ENCODE measurements around the gene GJB4.

GJB4 gene

DNA sequence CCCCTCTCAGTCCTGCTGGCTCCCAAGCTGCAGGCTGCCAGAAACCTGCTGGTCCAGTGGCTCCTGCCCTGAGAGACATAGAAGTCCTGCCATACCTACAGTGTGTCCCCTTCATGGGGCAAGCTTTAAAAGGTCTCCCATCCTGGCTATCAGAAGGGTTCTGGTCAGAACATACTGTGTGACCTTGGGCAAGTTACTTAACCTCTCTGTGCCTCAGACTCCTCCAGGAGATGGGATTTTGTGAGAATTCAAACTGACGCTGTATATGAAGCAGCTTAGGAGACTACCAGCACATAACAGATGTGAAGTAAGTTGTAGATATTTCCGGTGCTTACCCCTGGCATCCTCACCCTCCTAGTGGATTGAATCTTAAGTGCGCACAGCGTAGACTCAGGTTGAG, 13.4 kb upstream of the GJB4 start:
- H3K27me3 ChIP-seq, result no peaks in the 10 kb centered on the region
- no peaks in the 10 kb centered on the region for H3K36me3 ChIP-seq
- H3K9me3 ChIP-seq, result no peaks in the 10 kb centered on the region
- no peak overlapping the region for H3K4me2 ChIP-seq
- TF ChIP-seq Cebpa-rat (IDR thresholded peaks at IDR 0.05), result no peak
- H3K27ac ChIP-seq, result no peak overlapping the region
- no peak overlapping the region for H3K9ac ChIP-seq
- no peak overlapping the region for H3K4me3 ChIP-seq
- H4K20me1 ChIP-seq, result no peaks in the 10 kb centered on the region
- no peaks in the 10 kb centered on the region for H3K4me1 ChIP-seq

DNA sequence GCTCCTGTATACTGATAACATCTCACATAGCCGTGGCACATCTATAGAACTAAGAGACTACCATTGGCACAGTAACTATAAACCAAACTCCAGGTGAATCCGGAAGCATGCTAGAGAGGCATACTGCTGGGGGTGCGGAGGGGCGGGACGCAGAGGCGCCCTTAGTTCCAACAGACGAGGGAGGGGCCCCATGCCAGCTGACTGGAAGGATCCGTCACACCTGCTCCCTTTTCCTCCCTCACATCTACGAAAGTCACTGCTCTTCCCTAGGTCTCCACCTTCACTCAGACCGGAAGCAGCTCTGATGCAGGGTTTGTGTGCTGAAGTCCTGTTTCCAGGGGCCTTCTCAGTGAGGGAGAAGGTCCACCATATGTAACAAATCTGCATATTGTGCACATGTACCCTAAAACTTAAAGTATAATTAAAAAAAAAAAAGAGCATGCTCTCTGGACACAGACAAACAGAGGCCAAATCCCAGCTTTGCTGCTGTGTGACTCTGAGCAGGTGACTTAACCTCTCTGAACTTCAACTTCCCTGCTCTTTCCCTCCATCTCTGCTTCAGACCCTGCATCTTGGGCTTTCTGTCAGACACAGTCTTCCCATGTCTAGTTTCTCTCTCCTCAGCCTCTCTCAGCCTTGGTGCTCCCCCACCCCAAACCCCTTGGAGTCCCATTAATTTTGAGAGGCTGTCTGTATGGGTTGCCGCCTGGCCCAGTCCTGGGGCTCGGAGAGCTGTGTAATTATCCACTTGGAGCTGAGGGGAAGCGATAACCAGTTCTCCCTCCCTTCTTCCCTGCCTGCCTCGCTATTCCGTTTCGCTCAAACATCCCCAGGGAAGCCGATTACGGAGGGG, 12.5 kb upstream of the GJB4 start:
- no peaks in the 10 kb centered on the region for H3K9me3 ChIP-seq
- H3K27ac ChIP-seq, result no peak overlapping the region
- H3K4me2 ChIP-seq, result no peak overlapping the region
- no peak overlapping the region for H3K4me3 ChIP-seq
- TF ChIP-seq Cebpa-rat (IDR thresholded peaks at IDR 0.05), result no peak
- H3K9ac ChIP-seq, result no peak overlapping the region
- no peaks in the 10 kb centered on the region for H3K27me3 ChIP-seq
- H3K36me3 ChIP-seq, result no peaks in the 10 kb centered on the region
- no peaks in the 10 kb centered on the region for H4K20me1 ChIP-seq
- H3K4me1 ChIP-seq, result no peaks in the 10 kb centered on the region

DNA sequence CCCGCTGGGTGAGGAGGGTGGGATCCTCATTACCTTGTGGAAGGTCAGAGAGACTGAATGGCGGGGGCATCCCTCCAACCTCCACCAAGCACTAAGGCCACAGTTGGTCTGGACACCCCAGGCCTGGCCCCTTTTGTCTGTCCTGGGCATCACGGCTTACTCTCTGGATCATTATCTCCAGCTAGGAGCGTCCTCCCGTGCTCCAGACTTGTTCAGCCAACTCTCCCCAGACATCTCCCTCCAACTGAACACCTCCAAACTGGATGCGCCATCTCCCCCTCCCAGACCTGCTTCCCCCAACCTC, 11.9 kb upstream of the GJB4 start:
- no peaks in the 10 kb centered on the region for H3K36me3 ChIP-seq
- no peak overlapping the region for H3K27ac ChIP-seq
- H3K4me2 ChIP-seq, result no peak overlapping the region
- H4K20me1 ChIP-seq, result no peaks in the 10 kb centered on the region
- no peaks in the 10 kb centered on the region for H3K27me3 ChIP-seq
- no peaks in the 10 kb centered on the region for H3K9me3 ChIP-seq
- H3K4me3 ChIP-seq, result no peak overlapping the region
- no peak for TF ChIP-seq Cebpa-rat (IDR thresholded peaks at IDR 0.05)
- H3K4me1 ChIP-seq, result no peaks in the 10 kb centered on the region
- no peak overlapping the region for H3K9ac ChIP-seq

DNA sequence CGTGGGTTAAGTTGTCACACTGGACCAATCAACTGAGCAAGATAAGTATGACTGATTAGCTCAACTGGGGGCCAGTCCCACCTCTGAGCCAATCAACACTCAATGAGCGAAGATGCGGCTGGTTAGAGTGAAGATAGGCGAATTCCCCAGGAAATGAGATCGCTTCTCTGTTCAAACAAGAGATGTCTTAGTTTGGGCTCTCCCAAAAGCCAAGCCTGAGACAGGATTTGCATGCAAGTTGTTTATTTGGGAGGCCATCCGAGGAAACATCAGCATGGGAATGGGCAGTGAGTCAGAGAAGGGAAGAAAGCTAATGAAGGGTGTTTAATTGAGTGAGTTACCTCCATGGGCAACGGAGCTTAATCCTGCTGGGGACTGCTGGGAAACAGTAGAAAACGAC, 9.5 kb upstream of the GJB4 start:
- Histone ChIP-seq H3K27ac (no peak overlapping the region), H3K36me3 (no peaks in the 10 kb centered on the region), H3K27me3 (no peaks in the 10 kb centered on the region), H3K9me3 (no peaks in the 10 kb centered on the region), H3K4me3 (no peak overlapping the region), H3K4me2 (no peak overlapping the region), H3K9ac (no peak overlapping the region), H3K4me1 (no peaks in the 10 kb centered on the region), H4K20me1 (no peaks in the 10 kb centered on the region)
- TF ChIP-seq Cebpa-rat (IDR thresholded peaks at IDR 0.05), result no peak

DNA sequence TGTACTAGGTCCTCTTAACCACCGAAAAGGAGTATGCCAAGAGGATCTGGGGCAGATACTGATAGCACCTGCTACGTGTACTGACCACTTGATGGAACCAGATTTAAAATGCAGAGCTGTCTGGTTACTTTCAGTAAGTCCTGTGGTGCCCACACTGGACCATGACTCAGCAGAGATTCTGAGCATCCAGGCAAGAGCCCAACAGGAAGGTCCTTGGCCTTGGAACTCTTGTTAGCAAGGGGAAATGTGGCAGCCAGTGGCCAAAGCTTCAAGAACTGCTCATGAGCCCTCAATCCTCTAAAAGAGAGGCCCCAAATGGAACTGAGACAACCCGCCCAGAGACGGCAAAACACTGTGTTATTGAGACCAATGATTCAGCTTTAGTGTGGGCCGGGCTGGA, 8.9 kb upstream of the GJB4 start:
- no peaks in the 10 kb centered on the region for H3K4me1 ChIP-seq
- H4K20me1 ChIP-seq, result no peaks in the 10 kb centered on the region
- no peak for TF ChIP-seq Cebpa-rat (IDR thresholded peaks at IDR 0.05)
- H3K27me3 ChIP-seq, result no peaks in the 10 kb centered on the region
- H3K4me2 ChIP-seq, result no peak overlapping the region
- no peaks in the 10 kb centered on the region for H3K9me3 ChIP-seq
- H3K4me3 ChIP-seq, result no peak overlapping the region
- no peak overlapping the region for H3K9ac ChIP-seq
- H3K27ac ChIP-seq, result no peak overlapping the region
- H3K36me3 ChIP-seq, result no peaks in the 10 kb centered on the region

DNA sequence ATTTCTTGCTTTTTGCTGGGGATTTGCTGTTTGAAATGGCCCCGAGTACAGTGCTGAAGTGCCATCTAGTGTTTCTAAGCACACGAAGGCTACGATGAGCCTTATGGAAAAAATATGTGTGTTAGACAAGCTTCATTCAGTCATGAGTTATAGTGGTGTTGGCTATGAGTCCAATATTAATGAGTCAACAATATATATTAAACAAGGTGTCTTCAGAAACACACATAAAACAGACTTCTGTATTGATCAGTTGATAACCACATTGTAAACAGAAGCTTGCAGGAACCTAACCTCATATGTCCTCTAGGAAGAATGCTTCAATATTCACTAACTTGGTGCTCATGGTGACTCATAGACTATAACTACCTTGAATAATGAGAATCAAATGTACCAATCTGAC, 6.4 kb upstream of the GJB4 start:
- Histone ChIP-seq H3K9ac (no peak overlapping the region), H3K27ac (no peak overlapping the region), H3K27me3 (no peaks in the 10 kb centered on the region), H4K20me1 (no peaks in the 10 kb centered on the region), H3K36me3 (no peaks in the 10 kb centered on the region), H3K4me2 (no peak overlapping the region), H3K9me3 (no peaks in the 10 kb centered on the region), H3K4me1 (no peaks in the 10 kb centered on the region), H3K4me3 (no peak overlapping the region)
- no peak for TF ChIP-seq Cebpa-rat (IDR thresholded peaks at IDR 0.05)

DNA sequence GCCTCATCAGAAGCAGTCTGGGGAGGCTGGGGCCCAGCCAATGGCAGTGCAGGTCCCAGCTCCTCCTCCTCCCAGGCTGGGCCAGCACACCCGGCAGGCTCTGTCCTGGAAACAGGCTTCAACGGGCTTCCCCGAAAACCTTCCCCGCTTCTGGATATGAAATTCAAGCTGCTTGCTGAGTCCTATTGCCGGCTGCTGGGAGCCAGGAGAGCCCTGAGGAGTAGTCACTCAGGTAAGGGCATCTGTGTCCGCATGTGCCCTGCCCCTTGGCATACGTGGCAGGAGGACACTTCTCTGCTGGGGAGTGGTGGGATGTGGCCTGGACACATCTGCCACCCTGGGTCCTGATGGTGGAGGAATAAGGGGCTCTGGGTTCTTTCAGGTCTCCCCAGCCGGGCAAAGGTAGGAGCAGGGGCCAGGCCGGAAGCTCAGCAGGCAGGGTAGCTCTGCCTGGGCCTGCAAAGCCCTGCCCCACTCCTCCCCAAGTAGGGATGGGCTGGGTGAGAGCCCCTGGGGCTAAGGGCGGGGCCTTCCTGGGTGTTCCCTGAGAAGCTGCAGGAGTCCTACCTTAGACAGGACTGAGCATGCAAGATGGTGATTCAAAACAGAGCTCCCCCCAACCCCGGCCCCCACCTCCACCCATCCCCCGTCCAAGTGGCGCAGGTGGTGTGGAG, 4.4 kb upstream of the GJB4 start, which contains the start of gene GJB5:
GJB5 (plus strand) TSS at position 84 of the 674 bp plus-strand sequence. CDS start 2,284 bp downstream, outside the sequence.
- no peaks in the 10 kb centered on the region for H3K27me3 ChIP-seq
- H3K4me2 ChIP-seq, result no peak within 1 kb of the TSS
- no peak within 1 kb of the TSS for H3K4me3 ChIP-seq
- no peaks in the 10 kb centered on the region for H3K4me1 ChIP-seq
- no peak within 1 kb of the TSS for H3K27ac ChIP-seq
- H3K9ac ChIP-seq, result no peak within 1 kb of the TSS
- no peaks in the 10 kb centered on the region for H3K9me3 ChIP-seq
- no peaks in the 10 kb centered on the region for H4K20me1 ChIP-seq
- no peaks in the 10 kb centered on the region for H3K36me3 ChIP-seq
- TF ChIP-seq Cebpa-rat (IDR thresholded peaks at IDR 0.05), result no peak

DNA sequence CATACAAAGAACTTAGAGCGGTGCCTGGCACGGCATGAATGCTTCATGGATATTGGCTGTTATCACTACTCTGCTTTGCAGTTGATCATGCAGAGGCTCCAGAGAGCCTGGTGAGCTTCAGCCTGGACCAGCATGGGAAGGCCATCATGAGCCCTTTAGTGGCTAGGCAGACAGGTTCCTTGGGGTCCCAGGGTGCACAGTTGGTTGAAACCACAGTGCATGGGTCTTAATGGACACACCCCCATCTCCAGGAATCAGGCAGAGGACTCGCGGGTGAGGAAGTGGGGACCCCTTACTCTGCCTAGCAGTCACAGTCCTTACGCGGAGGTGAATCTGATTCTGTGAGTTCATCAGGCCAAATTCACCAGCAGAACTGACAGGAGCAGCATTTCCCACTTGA, 3.6 kb upstream of the GJB4 start:
- Histone ChIP-seq H3K4me3 (no peak overlapping the region), H3K27ac (no peak overlapping the region), H3K9me3 (no peaks in the 10 kb centered on the region), H3K4me2 (no peak overlapping the region), H3K4me1 (no peaks in the 10 kb centered on the region), H3K9ac (no peak overlapping the region), H4K20me1 (no peaks in the 10 kb centered on the region), H3K36me3 (no peaks in the 10 kb centered on the region), H3K27me3 (no peaks in the 10 kb centered on the region)
- TF ChIP-seq Cebpa-rat (IDR thresholded peaks at IDR 0.05), result no peak

DNA sequence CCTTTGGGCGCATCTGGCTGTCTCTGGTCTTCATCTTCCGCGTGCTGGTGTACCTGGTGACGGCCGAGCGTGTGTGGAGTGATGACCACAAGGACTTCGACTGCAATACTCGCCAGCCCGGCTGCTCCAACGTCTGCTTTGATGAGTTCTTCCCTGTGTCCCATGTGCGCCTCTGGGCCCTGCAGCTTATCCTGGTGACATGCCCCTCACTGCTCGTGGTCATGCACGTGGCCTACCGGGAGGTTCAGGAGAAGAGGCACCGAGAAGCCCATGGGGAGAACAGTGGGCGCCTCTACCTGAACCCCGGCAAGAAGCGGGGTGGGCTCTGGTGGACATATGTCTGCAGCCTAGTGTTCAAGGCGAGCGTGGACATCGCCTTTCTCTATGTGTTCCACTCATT, 2.2 kb upstream of the GJB4 start:
- Histone ChIP-seq H3K27ac (no peak overlapping the region), H3K27me3 (no peaks in the 10 kb centered on the region), H4K20me1 (no peaks in the 10 kb centered on the region), H3K9ac (no peak overlapping the region), H3K4me1 (no peaks in the 10 kb centered on the region), H3K36me3 (no peaks in the 10 kb centered on the region), H3K9me3 (no peaks in the 10 kb centered on the region), H3K4me2 (no peak overlapping the region), H3K4me3 (no peak overlapping the region)
- no peak for TF ChIP-seq Cebpa-rat (IDR thresholded peaks at IDR 0.05)

DNA sequence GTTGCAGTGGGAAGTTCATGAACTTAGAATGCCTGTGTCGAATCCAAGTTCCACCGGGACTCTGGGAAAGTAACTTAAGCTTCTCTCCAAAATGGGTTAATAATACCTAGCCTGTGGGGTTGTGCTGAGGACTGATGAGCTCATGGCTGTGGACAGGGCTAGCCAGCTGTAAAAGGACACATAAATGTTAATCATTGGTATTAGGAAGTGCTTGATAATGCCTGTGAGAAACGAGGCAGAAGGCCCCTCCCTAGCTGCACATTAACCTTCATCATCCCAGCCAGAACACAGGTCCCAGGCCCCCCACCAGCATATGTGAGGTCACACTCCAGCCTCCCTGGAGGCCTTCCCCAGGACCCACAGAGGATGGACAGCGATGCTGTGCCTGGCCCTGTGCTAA, 789 bp upstream of the GJB4 start:
- Histone ChIP-seq H4K20me1 (no peaks in the 10 kb centered on the region), H3K9me3 (no peaks in the 10 kb centered on the region), H3K4me1 (no peaks in the 10 kb centered on the region), H3K4me3 (no peak overlapping the region), H3K27ac (no peak overlapping the region), H3K9ac (no peak overlapping the region), H3K27me3 (no peaks in the 10 kb centered on the region), H3K4me2 (no peak overlapping the region), H3K36me3 (no peaks in the 10 kb centered on the region)
- TF ChIP-seq Cebpa-rat (IDR thresholded peaks at IDR 0.05), result no peak

Data from BLaER1 (cell line).